ENCODE data around the gene KAZN.

KAZN gene

GRCh38 chr1:14800500-14801076 lies 202.1 kb downstream of the KAZN start:
- TF ChIP-seq, protein P1, sequence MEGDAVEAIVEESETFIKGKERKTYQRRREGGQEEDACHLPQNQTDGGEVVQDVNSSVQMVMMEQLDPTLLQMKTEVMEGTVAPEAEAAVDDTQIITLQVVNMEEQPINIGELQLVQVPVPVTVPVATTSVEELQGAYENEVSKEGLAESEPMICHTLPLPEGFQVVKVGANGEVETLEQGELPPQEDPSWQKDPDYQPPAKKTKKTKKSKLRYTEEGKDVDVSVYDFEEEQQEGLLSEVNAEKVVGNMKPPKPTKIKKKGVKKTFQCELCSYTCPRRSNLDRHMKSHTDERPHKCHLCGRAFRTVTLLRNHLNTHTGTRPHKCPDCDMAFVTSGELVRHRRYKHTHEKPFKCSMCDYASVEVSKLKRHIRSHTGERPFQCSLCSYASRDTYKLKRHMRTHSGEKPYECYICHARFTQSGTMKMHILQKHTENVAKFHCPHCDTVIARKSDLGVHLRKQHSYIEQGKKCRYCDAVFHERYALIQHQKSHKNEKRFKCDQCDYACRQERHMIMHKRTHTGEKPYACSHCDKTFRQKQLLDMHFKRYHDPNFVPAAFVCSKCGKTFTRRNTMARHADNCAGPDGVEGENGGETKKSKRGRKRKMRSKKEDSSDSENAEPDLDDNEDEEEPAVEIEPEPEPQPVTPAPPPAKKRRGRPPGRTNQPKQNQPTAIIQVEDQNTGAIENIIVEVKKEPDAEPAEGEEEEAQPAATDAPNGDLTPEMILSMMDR (IDR thresholded peaks at IDR 0.05; ENCODE audit: low read depth, low read length, poor library complexity, severe bottlenecking), result no peak
- no peak for TF ChIP-seq EZH2phosphoT487 (IDR thresholded peaks at IDR 0.05; ENCODE audit: borderline replicate concordance, low read length)
- no peaks in the 10 kb centered on the region for H3K27me3 ChIP-seq (ENCODE audit: control insufficient read depth, low read length)
- no peaks in the 10 kb centered on the region for H3F3A ChIP-seq (ENCODE audit: control insufficient read depth, insufficient read depth)
- no peak overlapping the region for H3K4me3 ChIP-seq (ENCODE audit: low read length)
- no peaks in the 10 kb centered on the region for H3K36me3 ChIP-seq (ENCODE audit: control insufficient read depth, low read length)
- no peaks in the 10 kb centered on the region for H4K20me1 ChIP-seq (ENCODE audit: control insufficient read depth, insufficient read depth, low read depth, low read length)
- H3K4me1 ChIP-seq (ENCODE audit: control insufficient read depth, low read length), result no peaks in the 10 kb centered on the region
- no peak overlapping the region for H3K27ac ChIP-seq (ENCODE audit: low read depth, low read length)
- H3K4me2 ChIP-seq (ENCODE audit: low read length), result no peak overlapping the region
- H3K9me3 ChIP-seq (ENCODE audit: control insufficient read depth, insufficient read depth, low read length), result no peaks in the 10 kb centered on the region
- H3K9me2 ChIP-seq (replicated peaks; ENCODE audit: control insufficient read depth, low read length), result no peaks in the 10 kb centered on the region
- no peaks in the 10 kb centered on the region for H3K79me2 ChIP-seq (ENCODE audit: control insufficient read depth, low read length)

GRCh38 chr1:14803002-14803789 lies 204.7 kb downstream of the KAZN start:
- Histone ChIP-seq H3K9me3 (ENCODE audit: control insufficient read depth, insufficient read depth, low read length) (no peaks in the 10 kb centered on the region), H3K4me1 (ENCODE audit: control insufficient read depth, low read length) (no peaks in the 10 kb centered on the region), H3K27ac (ENCODE audit: low read depth, low read length) (no peak overlapping the region), H3K27me3 (ENCODE audit: control insufficient read depth, low read length) (no peaks in the 10 kb centered on the region; the same call in 1 of the 2 replicates), H3K79me2 (ENCODE audit: control insufficient read depth, low read length) (no peaks in the 10 kb centered on the region), H3K36me3 (ENCODE audit: control insufficient read depth, low read length) (no peaks in the 10 kb centered on the region), H4K20me1 (ENCODE audit: control insufficient read depth, insufficient read depth, low read depth, low read length) (no peaks in the 10 kb centered on the region), H3K4me2 (ENCODE audit: low read length) (no peak overlapping the region), H3K9me2 (replicated peaks; ENCODE audit: control insufficient read depth, low read length) (no peaks in the 10 kb centered on the region), H3F3A (ENCODE audit: control insufficient read depth, insufficient read depth) (no peaks in the 10 kb centered on the region), H3K4me3 (ENCODE audit: low read length) (no peak overlapping the region)
- TF ChIP-seq, protein P1 (IDR thresholded peaks at IDR 0.05; ENCODE audit: low read depth, low read length, poor library complexity, severe bottlenecking), result no peak
- no peak for TF ChIP-seq EZH2phosphoT487 (IDR thresholded peaks at IDR 0.05; ENCODE audit: borderline replicate concordance, low read length)

- no peaks in the 10 kb centered on the region for H3F3A ChIP-seq (ENCODE audit: control insufficient read depth, insufficient read depth)
- H3K4me2 ChIP-seq (ENCODE audit: low read length), result no peak overlapping the region
- no peak overlapping the region for H3K4me3 ChIP-seq (ENCODE audit: low read length)
- H3K9me3 ChIP-seq (ENCODE audit: control insufficient read depth, insufficient read depth, low read length), result no peaks in the 10 kb centered on the region
- no peaks in the 10 kb centered on the region for H4K20me1 ChIP-seq (ENCODE audit: control insufficient read depth, insufficient read depth, low read depth, low read length)
- H3K79me2 ChIP-seq (ENCODE audit: control insufficient read depth, low read length), result no peaks in the 10 kb centered on the region
- no peak overlapping the region for H3K27ac ChIP-seq (ENCODE audit: low read depth, low read length)
- H3K4me1 ChIP-seq (ENCODE audit: control insufficient read depth, low read length), result no peaks in the 10 kb centered on the region
- TF ChIP-seq, protein P1 (IDR thresholded peaks at IDR 0.05; ENCODE audit: low read depth, low read length, poor library complexity, severe bottlenecking), result peak; percentile 50
- no peak for TF ChIP-seq EZH2phosphoT487 (IDR thresholded peaks at IDR 0.05; ENCODE audit: borderline replicate concordance, low read length)
- H3K9me2 ChIP-seq (replicated peaks; ENCODE audit: control insufficient read depth, low read length), result no peaks in the 10 kb centered on the region
- H3K27me3 ChIP-seq (ENCODE audit: control insufficient read depth, low read length), result no peaks in the 10 kb centered on the region; the same call in 1 of the 2 replicates
- H3K36me3 ChIP-seq (ENCODE audit: control insufficient read depth, low read length), result no peaks in the 10 kb centered on the region
Measured at GRCh38 chr1:14804626-14805025, 206.1 kb downstream of the KAZN start.
